ENCODE measurements around the gene SH3PXD2B. TPM values are rescaled to one million over a fixed set of nuclear protein-coding genes. Genes with fewer than 3 reads are reported as not detected.
A peak's percentile ranks its signal among the peaks of the same experiment; 100 is the strongest.

Gene SH3PXD2B
- total and polyA plus RNA-seq, 2 of the 13 experiments (the other 11 are each of a cell fraction or from before 2014, with no cell fraction given), result 3.4 to 4.6 TPM

GRCh38 chr5:172299916-172300439 lies 154.3 kb downstream of the SH3PXD2B start (continued):
- TF ChIP-seq SAFB2 (CRISPR knock-in tag; IDR thresholded peaks at IDR 0.05; ENCODE audit: borderline replicate concordance, low read depth) (no peak), ZNF530 (CRISPR knock-in tag; IDR thresholded peaks at IDR 0.05; ENCODE audit: low read depth) (no peak)

- BruUV-seq (replicated peaks), result no TSS peak
- Histone ChIP-seq H3K79me2 (ENCODE audit: insufficient read depth, low read length) (no peaks in the 10 kb centered on the region), H3K9ac (ENCODE audit: insufficient read depth, low read depth, low read length) (no peak overlapping the region), H4K20me1 (ENCODE audit: insufficient read depth, low read length) (no peaks in the 10 kb centered on the region), H3K27ac (ENCODE audit: extremely low read length, insufficient read depth, low read length) (no peak overlapping the region), H3K36me3 (replicated peaks in 1 of 2; ENCODE audit: control insufficient read depth in 1 of 2, insufficient read depth in 2 of 2, low read length in 2 of 2) (no peaks in the 10 kb centered on the region), H3K9me3 (ENCODE audit: low read length) (no peaks in the 10 kb centered on the region), H2AFZ (ENCODE audit: low read length) (no peak overlapping the region), H3K4me1 (ENCODE audit: insufficient read depth, low read length) (peaks cover 24% of the 10 kb centered on the region), H3K4me2 (ENCODE audit: low read depth, low read length) (peak overlapping the region; percentile 15), H3K27me3 (ENCODE audit: control insufficient read depth in 1 of 2, insufficient read depth in 2 of 2, low read length in 2 of 2) (no peaks in the 10 kb centered on the region), H3K4me3 (replicated peaks in 1 of 3; ENCODE audit: insufficient read depth in 1 of 3, low read depth in 2 of 3, low read length in 3 of 3) (no peak overlapping the region)
- DNase-seq (ENCODE audit: low spot score) (peak; percentile 67), FAIRE-seq (no peak), ATAC-seq (peak; percentile 62)
- POLR2A ChIA-PET, result no interaction called here
- intact Hi-C loops (cut with micrococcal nuclease; ENCODE audit: unreplicated experiment) (loop anchor here (5.0 kb wide), 1 partner anchor 157 kb away; the partner anchor contains the start of gene SH3PXD2B), in situ Hi-C loops (cut with HindIII; ENCODE audit: extremely low pct_ligation_motif_present, low pct_unique_long_range_greater_than_20kb) (no loop called here)
- CTCF ChIA-PET (ENCODE audit: low intra/inter-chr PET ratio, low total read pairs), result interaction anchor here (1.9 kb wide), 1 partner anchor 106 kb away, joined by 6 read pairs; the partner anchor contains the start of gene STK10
- TF ChIP-seq NR2F6 (IDR thresholded peaks at IDR 0.05), result 0 out of 2 replicates have a peak, but pooled peaks have one; percentile 20
- TF ChIP-seq NR2F6 (CRISPR knock-in tag; IDR thresholded peaks at IDR 0.05), result no peak
- TF ChIP-seq ZNF10 (CRISPR knock-in tag; IDR thresholded peaks at IDR 0.05; ENCODE audit: borderline replicate concordance, low read depth), result no peak
- TF ChIP-seq PITX1 (CRISPR knock-in tag; IDR thresholded peaks at IDR 0.05), result no peak
- TF ChIP-seq, protein P1, sequence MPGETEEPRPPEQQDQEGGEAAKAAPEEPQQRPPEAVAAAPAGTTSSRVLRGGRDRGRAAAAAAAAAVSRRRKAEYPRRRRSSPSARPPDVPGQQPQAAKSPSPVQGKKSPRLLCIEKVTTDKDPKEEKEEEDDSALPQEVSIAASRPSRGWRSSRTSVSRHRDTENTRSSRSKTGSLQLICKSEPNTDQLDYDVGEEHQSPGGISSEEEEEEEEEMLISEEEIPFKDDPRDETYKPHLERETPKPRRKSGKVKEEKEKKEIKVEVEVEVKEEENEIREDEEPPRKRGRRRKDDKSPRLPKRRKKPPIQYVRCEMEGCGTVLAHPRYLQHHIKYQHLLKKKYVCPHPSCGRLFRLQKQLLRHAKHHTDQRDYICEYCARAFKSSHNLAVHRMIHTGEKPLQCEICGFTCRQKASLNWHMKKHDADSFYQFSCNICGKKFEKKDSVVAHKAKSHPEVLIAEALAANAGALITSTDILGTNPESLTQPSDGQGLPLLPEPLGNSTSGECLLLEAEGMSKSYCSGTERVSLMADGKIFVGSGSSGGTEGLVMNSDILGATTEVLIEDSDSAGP (CRISPR knock-in tag; IDR thresholded peaks at IDR 0.05; ENCODE audit: borderline replicate concordance), result peak; percentile 64; the same call in 1 of the 2 replicates
- 0 out of 2 replicates have a peak, but pooled peaks have one; percentile 40 for TF ChIP-seq SOX13 (IDR thresholded peaks at IDR 0.05)
- TF ChIP-seq SOX13 (CRISPR knock-in tag; conservative IDR thresholded peaks at IDR 0.05 in 1 of 2, IDR thresholded peaks at IDR 0.05 in 1 of 2), result peak in 1 of 2 experiments; percentile 86; a peak in 2 of 4 replicates
- TF ChIP-seq SOX6 (IDR thresholded peaks at IDR 0.05), result no peak
- TF ChIP-seq SOX6 (CRISPR knock-in tag; IDR thresholded peaks at IDR 0.05), result peak; percentile 58; the same call in 1 of the 2 replicates
- peak; percentile 59; the same call in 1 of the 2 replicates for TF ChIP-seq NCOR1 (IDR thresholded peaks at IDR 0.05; ENCODE audit: borderline replicate concordance, low read length)
- TF ChIP-seq ZBTB37 (CRISPR knock-in tag; IDR thresholded peaks at IDR 0.05), result peak; percentile 64
- TF ChIP-seq HNF4A (CRISPR knock-in tag; IDR thresholded peaks at IDR 0.05), result peak; percentile 86
- TF ChIP-seq SOX5 (CRISPR knock-in tag; IDR thresholded peaks at IDR 0.05; ENCODE audit: borderline replicate concordance), result peak; percentile 81
- TF ChIP-seq RARG (CRISPR knock-in tag; IDR thresholded peaks at IDR 0.05; ENCODE audit: low read depth), result no peak
- peak; percentile 89 for TF ChIP-seq ZNF317 (CRISPR knock-in tag; IDR thresholded peaks at IDR 0.05)
- no peak for TF ChIP-seq ZNF580 (CRISPR knock-in tag; IDR thresholded peaks at IDR 0.05; ENCODE audit: borderline replicate concordance, low read depth)
- no peak for TF ChIP-seq ZNF138 (CRISPR knock-in tag; IDR thresholded peaks at IDR 0.05; ENCODE audit: low read depth)
Observed at GRCh38 chr5:172294831-172295230, 159.5 kb downstream of the SH3PXD2B start.
